HCT116 (cell line): Measurements from ENCODE around the gene AP5Z1. TPM values are rescaled to one million over a fixed set of nuclear protein-coding genes. Genes with fewer than 3 reads are reported as not detected.

Source experiments
- ATAC-seq: fragments of 200-7000 bp; cut with Tn5 transposase; 2 replicates; pipeline ENCODE4 v1.9.1; 2020; ENCODE audit warnings: mild to moderate bottlenecking, moderate library complexity
- BruUV-seq: library from RNA; stranded (reverse); fragments of 400-500 nt; replicated peaks from 2 replicates; lab custom pipeline; 2021; lab: Mats Ljungman, UMichigan
- CTCF ChIA-PET: fragments of 300-600 bp; sonication (Branson Sonifier 250); formaldehyde crosslinking; loops from one replicate; lab custom pipeline; 2021; ENCODE audit warnings: antibody characterized with exemption; lab: Charles Lee
- POLR2A ChIA-PET: fragments of 300-600, 350-600 bp; sonication (Branson Sonifier 250); formaldehyde crosslinking; loops from one replicate; lab custom pipeline; 2021; ENCODE audit warnings: antibody characterized with exemption; lab: Charles Lee
- RAD21 ChIA-PET, 2 experiments: fragments of 300-600 bp; sonication (Branson Sonifier 250); formaldehyde crosslinking; loops; one replicate each; lab custom pipeline; 2023; ENCODE audit warnings: low total read pairs in 2 of 2; ENCODE audit not compliant: uncharacterized antibody in 2 of 2, unreplicated experiment in 2 of 2, low non-redundant PET in 1 of 2; lab: Charles Lee
- DNase-seq: peaks from one replicate; pipeline ENCODE4 v3.0.0-alpha.2; 2010; ENCODE audit warnings: low read depth, low spot score
- H2AFZ ChIP-seq: fragments of 200-600 bp; shearing (Covaris generic), sonication (generic); 2 replicates; pipeline ENCODE4 v1.6.1; 2017; ENCODE audit warnings: low read depth, mixed run types, mixed read lengths, antibody characterized with exemption, low read length; ENCODE audit not compliant: poor library complexity, severe bottlenecking
- H3K27ac ChIP-seq: 2 replicates; pipeline ENCODE4 v1.5.1; 2012; ENCODE audit warnings: low read depth, low read length
- H3K27me3 ChIP-seq: fragments of 200-600 bp; sonication (generic); 2 replicates; pipeline ENCODE4 v1.6.1; 2016; ENCODE audit warnings: mixed run types, low read length, mixed read lengths; ENCODE audit not compliant: insufficient read depth
- H3K36me3 ChIP-seq, 2 experiments: fragments of 200-500 bp in 1 of 2; fragments of 200-600 bp in 1 of 2; sonication (Bioruptor generic) in 1 of 2; sonication (generic) in 1 of 2; 2 replicates each; pipeline versions ENCODE4 v1.5.1 to v1.6.1; 2014 to 2016; ENCODE audit warnings: low read length in 2 of 2, inconsistent platforms in 1 of 2, mixed read lengths in 1 of 2, mixed run types in 1 of 2; ENCODE audit not compliant: insufficient read depth in 2 of 2, control insufficient read depth in 1 of 2
- H3K4me1 ChIP-seq, 2 experiments: fragments of 200-600 bp in 1 of 2; sonication (generic) in 1 of 2; 2 replicates each; pipeline versions ENCODE4 v1.5.1 to v1.6.1; 2012 to 2017; ENCODE audit warnings: low read length in 2 of 2, inconsistent platforms in 1 of 2, mild to moderate bottlenecking in 1 of 2, mixed read lengths in 1 of 2, mixed run types in 1 of 2, moderate library complexity in 1 of 2; ENCODE audit not compliant: insufficient read depth in 2 of 2, control insufficient read depth in 1 of 2
- H3K4me2 ChIP-seq: fragments of 200-600 bp; sonication (generic); 2 replicates; pipeline ENCODE4 v1.6.1; 2017; ENCODE audit warnings: mixed run types, low read length, mixed read lengths
- H3K4me3 ChIP-seq, 2 experiments: fragments of 200-600 bp in 1 of 2; sonication (generic) in 1 of 2; replicated peaks in 1 of 2; 2 replicates each; pipeline ENCODE4 v1.5.1; 2011 to 2016; ENCODE audit warnings: low read length in 2 of 2, control low read depth in 1 of 2, low read depth in 1 of 2, mild to moderate bottlenecking in 1 of 2, mixed read lengths in 1 of 2, mixed run types in 1 of 2
- H3K79me2 ChIP-seq: fragments of 200-600 bp; sonication (generic); 2 replicates; pipeline ENCODE4 v1.6.1; 2017; ENCODE audit warnings: mild to moderate bottlenecking, mixed run types, low read length, moderate library complexity, mixed read lengths; ENCODE audit not compliant: insufficient read depth
- H3K9ac ChIP-seq: fragments of 200-600 bp; sonication (generic); 2 replicates; pipeline ENCODE4 v1.6.1; 2016; ENCODE audit warnings: low read length, mixed read lengths
- H3K9me2 ChIP-seq: fragments of 200-600 bp; sonication (generic), shearing (Covaris generic); 2 replicates; pipeline ENCODE4 v1.6.1; 2017; ENCODE audit warnings: mixed run types, mild to moderate bottlenecking, moderate library complexity; ENCODE audit not compliant: insufficient read depth
- H3K9me3 ChIP-seq, 2 experiments: fragments of 200-500 bp in 1 of 2; fragments of 200-600 bp in 1 of 2; sonication (Bioruptor generic) in 1 of 2; sonication (generic) in 1 of 2; 2 replicates each; pipeline ENCODE4 v1.6.1; 2014 to 2017; ENCODE audit warnings: low read length in 2 of 2, mixed read lengths in 2 of 2, inconsistent platforms in 1 of 2, low read depth in 1 of 2, mild to moderate bottlenecking in 1 of 2, mixed run types in 1 of 2, moderate library complexity in 1 of 2; ENCODE audit not compliant: control insufficient read depth in 1 of 2, insufficient read depth in 1 of 2
- H4K20me1 ChIP-seq: fragments of 200-600 bp; sonication (generic), shearing (Covaris generic); 2 replicates; pipeline ENCODE4 v1.6.1; 2017; ENCODE audit warnings: mixed run types, mild to moderate bottlenecking, moderate library complexity; ENCODE audit not compliant: insufficient read depth
- ATF3 ChIP-seq: IDR thresholded peaks from 2 replicates; pipeline ENCODE4 v1.6.1; 2012
- EGR1 ChIP-seq: IDR thresholded peaks from 2 replicates; pipeline ENCODE4 v1.6.1; 2012; ENCODE audit warnings: low read depth
- ELF1 ChIP-seq: IDR thresholded peaks from 2 replicates; pipeline ENCODE4 v1.6.1; 2012; ENCODE audit warnings: low read depth, borderline replicate concordance
- EZH2 ChIP-seq: fragments of 200-600 bp; sonication (generic); IDR thresholded peaks from 2 replicates; pipeline ENCODE4 v1.6.1; 2017; ENCODE audit warnings: antibody characterized with exemption, mixed run types
- EZH2phosphoT487 ChIP-seq: fragments of 200-600 bp; IDR thresholded peaks from 2 replicates; pipeline ENCODE4 v1.6.1; 2018; ENCODE audit warnings: antibody characterized with exemption, borderline replicate concordance
- FOSL1 ChIP-seq: IDR thresholded peaks from 2 replicates; pipeline ENCODE4 v1.6.1; 2012; ENCODE audit warnings: low read depth
- JUND ChIP-seq: IDR thresholded peaks from 2 replicates; pipeline ENCODE4 v1.6.1; 2012
- MAX ChIP-seq: IDR thresholded peaks from 2 replicates; pipeline ENCODE4 v1.6.1; 2012
- POLR2A ChIP-seq: IDR thresholded peaks from 2 replicates; pipeline ENCODE4 v1.7.0; 2011; ENCODE audit warnings: borderline replicate concordance; ENCODE audit not compliant: insufficient read depth, insufficient read length; ENCODE audit errors: extremely low read depth
- SIN3A ChIP-seq: IDR thresholded peaks from 2 replicates; pipeline ENCODE4 v1.6.1; 2012; ENCODE audit warnings: low read depth
- SRF ChIP-seq: IDR thresholded peaks from 2 replicates; pipeline ENCODE4 v1.6.1; 2012; ENCODE audit warnings: low read depth
- TCF7L2 ChIP-seq: IDR thresholded peaks from 2 replicates; pipeline ENCODE4 v1.7.0; 2011; ENCODE audit warnings: borderline replicate concordance, inconsistent platforms; ENCODE audit not compliant: insufficient read depth, insufficient read length; ENCODE audit errors: extremely low read depth
- YY1 ChIP-seq: IDR thresholded peaks from 2 replicates; pipeline ENCODE4 v1.6.1; 2011; ENCODE audit warnings: low read length, low read depth, moderate library complexity, mild to moderate bottlenecking; ENCODE audit not compliant: insufficient replicate concordance; ENCODE audit errors: extremely low read depth
- intact Hi-C: fragments of 100-400 bp; cut with micrococcal nuclease; formaldehyde crosslinking; loops from 2 replicates; pipeline ENCODE4 v1.10.0; 2022
- total RNA-seq: library from RNA; stranded (reverse); gene quantifications from one replicate; pipeline ENCODE4 v1.2.1, GENCODE V29; 2021; ENCODE audit not compliant: unreplicated experiment

Gene AP5Z1
- total RNA-seq, 1 experiment from 2014 or later = 23.2 TPM

- ATAC-seq (no peak), DNase-seq (no peak)
- Histone ChIP-seq H3K9me2 (no peaks in the 10 kb centered on the region), H3K9ac (no peak overlapping the region), H3K36me3 (no peaks in the 10 kb centered on the region), H3K9me3 (no peaks in the 10 kb centered on the region), H3K27ac (no peak overlapping the region), H3K4me3 (no peak overlapping the region), H3K4me1 (no peaks in the 10 kb centered on the region), H3K27me3 (no peaks in the 10 kb centered on the region), H3K79me2 (no peaks in the 10 kb centered on the region), H2AFZ (no peak overlapping the region), H4K20me1 (no peaks in the 10 kb centered on the region), H3K4me2 (no peak overlapping the region)
- ChIA-PET CTCF (no interaction called here), RAD21 (no interaction called here), POLR2A (no interaction called here)
- intact Hi-C loops = no loop called here
- TF ChIP-seq EZH2phosphoT487 (no peak), EGR1 (no peak), SRF (no peak), MAX (no peak), EZH2 (no peak), ATF3 (no peak), JUND (no peak), YY1 (no peak), POLR2A (no peak), TCF7L2 (no peak), ELF1 (no peak), SIN3A (no peak), FOSL1 (no peak)
- BruUV-seq = no TSS peak
Measured at GRCh38 chr7:4837803-4838625, 62.6 kb downstream of the AP5Z1 start.
